ENCODE data around the gene AKAP5. TPM values are rescaled to one million over a fixed set of nuclear protein-coding genes. Genes with fewer than 3 reads are reported as not detected.
"Not testable (repeated sequence)": the region's sequence is repeated elsewhere in the genome, so short reads cannot be mapped to it uniquely, and the experiment has no call there.

The AKAP5 gene
- polyA plus RNA-seq, 4 donors: 1.4 to 9.8 (median 6.9) TPM

DNA sequence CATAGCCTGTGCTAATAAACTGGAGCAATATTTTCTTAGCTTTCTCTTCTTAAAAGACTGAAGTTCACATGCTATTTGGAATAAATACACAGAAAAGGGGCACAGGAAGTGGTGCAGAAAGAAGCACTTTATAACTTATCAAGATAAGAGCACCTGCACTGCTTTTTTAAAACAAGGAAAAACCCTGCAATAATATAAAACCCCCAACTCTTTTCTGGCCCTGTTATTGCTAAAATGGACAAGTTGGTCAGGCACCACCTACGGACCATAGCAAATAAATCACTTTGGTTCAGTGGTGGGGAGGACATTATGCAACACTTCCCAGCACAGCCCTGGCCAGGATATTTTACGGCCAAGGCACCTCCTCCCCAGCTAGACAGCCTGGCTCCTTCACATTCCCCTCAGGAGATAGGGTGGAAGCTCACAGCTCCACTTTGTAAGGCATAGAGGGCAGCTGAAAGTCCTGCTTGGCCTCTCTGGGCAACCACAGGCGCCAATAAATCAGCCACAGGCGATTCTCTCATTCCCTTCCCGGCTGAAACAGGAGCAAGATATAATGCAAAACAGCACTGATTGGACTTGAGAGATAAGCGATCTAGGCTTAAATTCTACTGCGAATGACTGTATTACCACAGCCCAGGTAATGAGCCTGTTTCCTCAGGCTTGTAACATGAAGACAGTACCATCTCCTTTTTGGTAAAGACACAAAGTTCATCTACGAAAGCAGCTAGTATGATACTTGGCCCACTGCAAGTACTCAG is 36.3 kb downstream of the AKAP5 start:
- no peak for DNase-seq (ENCODE audit: low read depth in 4 of 4, low spot score in 3 of 4)

DNA sequence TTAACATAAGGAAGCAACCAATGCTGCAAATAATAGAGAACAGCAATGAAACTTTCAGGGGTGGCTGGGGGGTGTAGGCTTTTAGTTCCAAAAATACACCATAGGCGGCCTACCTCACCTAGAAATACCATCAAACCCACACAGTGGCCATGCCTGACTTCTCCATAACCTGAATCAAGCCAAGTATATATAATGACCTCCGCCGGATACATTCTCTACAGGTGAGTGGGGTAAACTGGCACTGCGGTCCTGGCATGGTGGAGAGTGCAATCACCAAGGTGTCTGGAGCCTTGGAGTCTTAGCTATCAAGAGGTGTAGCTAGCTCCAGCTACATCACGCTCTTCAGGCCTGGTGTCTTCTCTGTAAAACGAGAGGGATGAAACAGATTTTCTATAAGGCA is 37.2 kb downstream of the AKAP5 start:
- DNase-seq (ENCODE audit: low read depth in 4 of 4, low spot score in 3 of 4): no peak

DNA sequence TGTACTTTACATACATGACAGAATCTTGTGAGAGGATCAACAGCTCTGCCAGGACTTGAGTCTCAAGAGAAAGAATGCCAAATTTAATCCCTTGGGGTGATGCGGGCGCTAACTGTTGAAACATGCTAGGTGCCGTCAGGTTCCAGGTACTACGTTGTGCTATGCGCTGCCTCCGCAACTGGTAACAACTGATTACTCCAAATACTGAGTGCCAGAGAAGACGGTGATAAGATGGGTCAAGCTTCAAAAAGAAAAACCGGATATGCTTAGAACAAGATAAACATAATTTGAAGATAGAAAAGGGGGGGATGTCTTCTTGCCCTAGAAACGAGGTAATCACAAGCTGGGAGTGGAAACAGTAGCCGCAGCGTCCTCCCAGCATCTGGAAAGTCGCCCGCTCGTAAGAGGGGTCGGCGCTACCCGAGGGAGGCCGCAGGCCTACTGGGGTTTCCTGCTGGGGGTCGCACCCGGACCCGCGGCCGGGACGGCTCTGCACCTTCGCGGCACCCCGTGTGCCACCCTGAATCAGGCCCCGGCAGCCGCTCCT is 37.7 kb downstream of the AKAP5 start:
- DNase-seq (ENCODE audit: low read depth in 4 of 4, low spot score in 3 of 4): peak in 1 of 4 donors; percentile 46

DNA sequence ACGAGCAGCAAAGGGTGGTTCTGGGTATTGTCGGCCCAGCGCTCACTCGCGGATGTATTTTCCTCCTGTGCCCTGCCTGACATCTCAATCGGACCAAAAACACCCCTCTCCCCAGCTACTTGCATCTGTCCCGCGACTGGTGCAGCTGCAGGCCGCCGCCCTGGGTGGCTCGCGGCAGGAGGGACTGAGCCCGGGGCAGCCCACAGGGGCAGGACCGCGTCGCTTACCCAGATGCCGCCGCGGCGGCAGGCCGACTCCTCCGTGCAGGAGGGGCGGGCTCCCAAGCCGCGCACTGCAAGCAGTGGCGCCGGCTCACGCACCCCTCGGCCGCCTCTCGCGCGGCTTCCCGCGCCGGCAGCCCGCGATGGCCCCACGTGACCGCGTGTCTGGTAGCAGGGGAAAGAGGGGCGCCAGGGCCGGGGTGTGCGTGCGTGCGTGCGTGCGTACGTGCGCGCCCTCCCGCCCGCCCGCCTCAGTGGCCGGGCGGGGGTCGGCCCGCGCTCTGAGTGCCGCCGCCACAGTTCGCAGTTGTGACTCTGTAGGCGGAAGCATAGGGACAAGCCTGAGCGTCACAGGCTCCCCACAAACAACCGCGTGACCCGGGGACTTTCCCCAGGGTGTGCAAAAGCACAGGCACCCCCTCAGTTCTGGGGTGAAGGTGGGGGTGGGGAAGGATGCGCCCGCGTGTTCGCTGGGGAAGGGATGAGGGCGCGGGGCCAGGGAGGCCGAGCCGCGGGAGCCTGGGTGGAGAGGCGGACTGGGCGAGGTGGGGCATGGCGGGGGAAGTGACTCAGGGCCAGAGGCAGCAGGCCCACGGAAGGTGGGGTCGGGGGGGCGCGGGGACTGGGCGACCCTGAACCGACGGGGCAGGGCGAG is 38.4 kb downstream of the AKAP5 start, which contains the start of gene ZBTB25:
Gene ZBTB25 (minus strand): TSS at position 405 of the 876 bp plus-strand sequence. CDS start 13,305 bp downstream, outside the sequence.
- peak; percentile 77 to 87 (median 84) for DNase-seq (ENCODE audit: low read depth in 4 of 4, low spot score in 3 of 4)

DNA sequence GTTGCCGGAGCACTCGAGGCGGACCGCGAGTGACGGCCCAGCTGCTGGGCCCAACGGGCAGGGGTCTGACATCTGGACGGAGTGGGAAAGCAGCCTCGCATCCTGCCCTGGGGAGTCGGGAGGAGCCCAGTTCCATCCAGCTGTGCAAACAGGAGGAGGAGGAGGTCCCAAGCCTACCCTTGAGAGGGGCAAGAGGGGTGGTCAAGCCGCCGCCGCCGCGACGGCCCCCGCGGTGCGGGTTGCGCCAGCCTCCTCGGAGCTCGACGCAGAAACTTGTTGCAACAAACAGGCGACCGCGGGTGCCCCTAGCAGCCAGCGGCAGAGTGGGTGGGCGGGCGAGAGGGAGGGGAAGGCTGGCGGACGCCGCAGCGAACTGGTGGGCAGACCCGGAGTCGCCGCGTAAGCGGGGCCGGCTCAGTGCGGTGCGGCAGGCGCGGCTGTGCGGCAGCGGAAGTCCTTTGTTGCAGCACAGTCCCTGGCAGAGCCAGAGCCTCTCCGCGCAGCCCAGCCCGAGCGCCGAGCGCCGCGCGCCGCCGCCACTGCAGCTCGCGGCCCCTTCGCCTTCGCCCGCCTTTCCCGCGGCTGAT is 39.1 kb downstream of the AKAP5 start, which contains the start of gene ZBTB1:
Gene ZBTB1 (plus strand): TSS at position 461 of the 587 bp plus-strand sequence. CDS start 16,735 bp downstream, outside the sequence.
- DNase-seq (ENCODE audit: low read depth in 4 of 4, low spot score in 3 of 4): peak; percentile 54 to 68 (median 65)

DNA sequence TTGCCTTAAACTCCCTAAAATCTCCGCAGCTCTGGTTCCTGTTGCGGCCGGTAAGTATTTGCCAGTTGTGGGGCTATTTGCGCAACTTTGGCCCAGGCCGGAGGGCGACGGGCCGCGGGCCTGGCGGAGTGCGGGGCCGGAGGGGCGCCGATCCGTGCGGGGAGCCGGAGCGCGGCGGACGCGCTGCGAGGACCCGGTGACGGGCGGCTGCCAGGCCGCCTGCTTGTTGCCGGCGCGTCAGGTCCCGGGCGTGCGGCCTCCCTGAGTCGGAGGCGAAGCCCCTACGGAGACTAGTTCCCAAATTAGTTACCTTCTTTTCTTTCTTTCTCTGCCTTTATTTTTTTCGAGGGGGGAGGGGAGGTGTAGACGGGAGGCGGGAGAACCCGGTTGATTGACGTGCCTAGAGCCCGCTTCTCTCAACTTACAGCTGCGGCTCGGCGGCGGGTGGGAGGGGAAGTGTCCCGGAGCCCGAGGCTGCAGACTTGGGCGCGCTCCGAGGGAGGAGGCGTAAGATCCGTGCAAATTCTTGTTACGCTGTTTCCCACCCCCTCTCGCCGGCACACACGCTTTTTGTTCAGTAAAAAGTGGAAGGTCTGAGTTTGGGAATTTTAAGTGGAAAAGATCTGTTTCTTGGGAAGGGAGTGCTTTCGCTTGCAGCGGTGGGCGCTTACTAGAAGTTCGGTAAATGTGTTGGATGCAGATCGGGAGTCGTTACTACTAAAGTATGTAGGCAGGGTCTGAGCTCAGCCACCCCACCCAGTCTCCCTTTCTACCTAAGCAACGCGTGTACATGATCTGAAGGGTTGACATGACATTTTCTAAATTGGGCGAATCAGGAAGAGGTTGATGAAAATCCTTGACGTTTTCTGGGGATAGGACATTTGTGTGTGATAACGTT is 39.8 kb downstream of the AKAP5 start:
- peak; percentile 82 to 87 (median 84) for DNase-seq (ENCODE audit: low read depth in 4 of 4, low spot score in 3 of 4)

DNA sequence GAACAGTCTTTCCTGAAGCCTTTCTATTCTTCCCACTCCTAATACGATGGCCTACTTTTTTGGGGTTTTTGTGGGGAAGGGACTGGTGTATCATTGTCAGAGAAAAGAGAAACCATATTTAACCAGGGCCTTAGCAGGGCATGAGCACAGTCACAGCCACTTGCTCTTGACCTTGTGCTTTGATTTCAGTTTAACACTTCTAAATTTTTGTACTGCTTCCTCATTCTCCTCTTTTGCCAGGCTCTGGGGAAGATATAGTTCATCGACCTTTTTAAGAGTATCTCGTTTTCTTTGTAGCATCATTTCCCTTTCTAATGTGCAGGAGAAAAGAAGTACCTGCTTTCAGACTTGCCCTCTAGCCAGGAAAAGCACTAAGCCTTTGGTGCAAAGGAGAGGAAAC is 41.4 kb downstream of the AKAP5 start:
- DNase-seq (ENCODE audit: low read depth in 4 of 4, low spot score in 3 of 4): no peak

DNA sequence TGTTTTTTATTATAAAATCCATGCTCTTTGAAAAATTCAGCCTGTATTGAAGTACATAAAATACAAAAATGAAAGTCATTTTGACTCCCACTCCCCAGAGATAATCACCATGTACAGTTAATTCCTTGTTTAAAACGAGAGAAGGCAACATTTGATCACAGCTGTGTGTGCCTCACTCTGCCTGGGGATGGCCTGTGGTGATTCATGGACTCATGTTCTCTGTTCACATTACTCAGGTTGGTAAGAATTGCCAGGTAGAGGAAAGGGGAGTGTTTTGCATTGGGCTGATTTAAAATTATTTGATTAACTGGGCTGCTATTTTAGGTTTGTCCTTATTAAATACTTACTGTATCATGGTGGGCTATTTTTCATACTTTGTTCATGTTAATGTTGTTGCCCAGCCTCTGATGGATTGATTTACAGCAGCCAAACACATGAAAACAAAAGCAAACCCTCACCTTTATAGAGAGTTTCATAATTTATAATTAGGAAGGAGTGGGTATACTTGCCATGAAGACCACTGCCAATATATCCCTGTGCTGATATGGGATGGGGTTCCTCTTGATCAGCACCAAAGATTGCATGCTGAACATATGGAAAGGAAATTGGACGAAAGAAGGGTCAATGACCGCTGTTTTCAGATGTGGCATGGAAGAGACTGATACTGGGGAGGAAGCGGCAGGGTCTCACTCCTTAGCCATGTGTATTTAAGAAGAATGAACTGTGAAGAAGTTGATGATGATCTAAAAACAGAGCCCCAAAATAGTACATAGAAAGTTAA is 42.3 kb downstream of the AKAP5 start:
- no peak for DNase-seq (ENCODE audit: low read depth in 4 of 4, low spot score in 3 of 4)

DNA sequence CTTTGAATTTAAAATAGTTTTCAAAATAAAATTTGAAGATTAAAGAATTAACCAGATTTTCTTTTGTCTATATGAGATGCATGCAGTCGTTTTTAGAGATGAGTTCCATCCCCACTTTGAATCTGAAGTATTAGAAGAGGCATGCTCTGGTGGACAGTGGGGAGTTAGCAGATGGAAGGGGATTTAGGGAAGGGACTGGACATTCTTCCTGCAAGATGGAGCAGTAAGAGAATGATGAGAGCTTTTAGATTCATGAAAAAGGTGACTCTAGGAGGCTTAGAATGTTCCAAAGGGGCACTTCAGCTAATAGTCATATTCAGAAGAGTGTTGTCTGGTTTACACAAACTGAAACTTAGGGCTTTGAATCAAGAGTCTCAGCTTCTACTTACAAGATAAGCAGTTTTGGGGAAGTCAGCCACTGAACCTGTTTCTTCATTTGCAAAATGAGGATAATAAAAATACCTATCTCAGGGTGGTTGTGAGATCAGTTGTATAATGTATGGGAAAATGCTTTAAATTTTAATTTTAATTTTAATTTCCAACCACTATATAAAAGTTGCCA is 43.0 kb downstream of the AKAP5 start:
- DNase-seq (ENCODE audit: low read depth in 4 of 4, low spot score in 3 of 4): no peak

DNA sequence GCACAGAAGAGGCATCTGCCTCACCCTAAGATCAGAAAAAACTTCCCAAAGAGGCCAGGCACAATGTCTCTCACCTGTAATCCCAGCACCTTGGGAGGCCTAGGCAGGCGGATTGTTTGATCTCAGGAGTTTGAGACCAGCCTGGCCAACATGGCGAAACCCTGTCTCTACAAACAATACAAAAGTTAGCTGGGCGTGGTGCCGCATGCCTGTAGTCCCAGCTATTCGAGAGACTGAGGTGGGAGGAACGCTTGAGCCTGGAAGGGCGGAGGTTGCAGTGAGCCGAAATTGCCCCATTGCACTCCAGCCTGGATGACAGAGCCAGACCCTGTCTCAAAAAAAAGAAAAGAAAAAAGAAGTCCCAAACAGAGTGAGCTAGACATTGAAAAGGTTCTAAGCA is 43.7 kb downstream of the AKAP5 start:
- no peak for DNase-seq (ENCODE audit: low read depth in 4 of 4, low spot score in 3 of 4)

DNA sequence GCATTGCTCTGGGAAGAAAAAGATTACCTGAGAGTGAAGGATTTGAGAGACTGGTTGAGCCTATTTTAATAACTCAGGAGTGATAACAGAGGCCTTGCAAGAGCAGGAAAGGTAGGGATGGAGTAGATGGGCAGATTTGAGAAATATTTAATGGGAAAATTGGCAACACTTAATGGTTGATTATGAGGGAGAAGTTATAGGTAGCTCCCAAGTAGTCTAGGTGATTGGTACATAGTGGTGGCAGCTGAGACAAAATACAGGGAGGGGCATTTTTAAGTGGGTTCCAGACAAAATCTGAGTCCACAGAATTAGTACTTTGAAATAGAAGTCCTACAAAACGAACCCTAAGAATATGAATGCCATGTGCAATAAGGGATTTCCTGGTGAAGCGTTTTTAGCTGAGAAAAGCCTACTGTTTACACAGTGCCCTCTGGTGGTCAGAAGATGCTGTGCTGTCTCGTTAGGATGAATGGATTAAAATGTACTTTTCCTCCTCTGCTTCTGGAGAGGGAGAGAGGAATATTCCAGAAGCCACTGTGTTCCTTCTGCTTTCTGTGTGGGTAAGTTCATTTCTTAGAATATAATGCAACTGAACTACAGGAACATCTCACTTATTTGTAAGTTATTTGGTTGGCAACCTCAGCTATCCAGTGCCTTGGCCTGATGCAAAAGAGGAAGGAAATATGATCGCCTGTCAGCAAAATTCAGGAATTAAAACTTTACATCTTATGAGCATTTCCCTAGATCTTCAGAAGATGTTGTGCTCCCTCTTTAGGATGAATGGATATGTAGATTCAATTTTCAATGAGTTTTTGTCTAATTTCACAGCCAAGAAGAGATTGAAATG is 45.7 kb downstream of the AKAP5 start:
- DNase-seq (ENCODE audit: low read depth in 4 of 4, low spot score in 3 of 4): peak in 3 of 4 donors; percentile 46 to 58 (median 54)

DNA sequence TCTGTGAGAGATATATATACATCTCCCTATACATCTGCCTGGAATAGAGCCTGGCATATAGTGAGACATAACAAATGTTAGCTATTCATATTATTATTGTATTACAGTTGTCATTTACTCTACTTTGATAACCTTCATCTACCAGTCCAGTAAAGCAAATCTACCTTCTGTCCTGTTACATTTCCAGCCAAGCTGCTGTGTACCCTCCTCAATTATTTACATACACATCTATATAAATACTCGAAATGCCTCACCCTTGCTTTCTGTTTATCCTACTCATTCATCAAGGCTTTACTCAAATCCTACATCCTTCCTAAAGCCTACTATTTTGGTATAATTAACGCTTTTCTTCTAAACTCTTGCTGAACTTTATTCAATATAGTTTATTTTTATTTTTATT is 48.0 kb downstream of the AKAP5 start:
- no peak for DNase-seq (ENCODE audit: low read depth in 4 of 4, low spot score in 3 of 4)

DNA sequence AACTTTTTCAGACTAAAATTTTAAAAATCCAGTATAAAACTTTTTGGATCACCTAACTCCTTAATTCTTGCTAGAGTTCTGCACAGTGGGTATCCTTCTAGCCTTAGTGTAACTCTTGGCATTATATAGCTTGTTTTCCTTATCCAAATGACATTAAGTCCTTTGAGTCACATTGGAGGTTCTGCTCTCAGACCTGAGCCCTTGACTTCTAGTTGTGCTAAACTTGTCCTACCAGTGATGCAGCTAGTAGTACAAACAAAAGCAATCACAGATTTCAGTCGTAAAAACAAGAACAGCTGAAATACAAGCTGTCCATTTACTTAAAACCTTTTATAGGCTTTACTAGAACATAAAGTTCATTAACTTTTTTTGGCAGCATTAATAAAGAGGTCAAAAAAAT is 49.8 kb downstream of the AKAP5 start:
- no peak for DNase-seq (ENCODE audit: low read depth in 4 of 4, low spot score in 3 of 4)

DNA sequence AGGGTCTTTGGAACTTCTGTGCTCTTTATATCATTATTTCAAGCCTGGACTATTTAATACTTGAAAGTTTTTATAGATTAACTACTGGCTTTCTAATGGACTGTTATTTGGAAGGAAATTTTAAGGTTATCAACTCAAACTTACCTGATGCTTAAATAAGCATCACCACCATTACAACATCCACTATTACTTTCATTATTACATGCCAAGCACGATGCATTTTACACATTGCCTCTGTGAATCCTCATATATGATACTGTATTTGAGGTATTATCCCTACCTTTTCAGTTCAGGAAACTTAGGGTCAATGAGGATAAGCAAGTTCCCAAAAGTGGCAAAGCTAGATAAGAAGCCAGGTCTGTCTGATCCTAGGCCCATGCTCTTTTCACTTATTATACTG is 51.7 kb downstream of the AKAP5 start:
- DNase-seq (ENCODE audit: low read depth in 4 of 4, low spot score in 3 of 4): no peak

DNA sequence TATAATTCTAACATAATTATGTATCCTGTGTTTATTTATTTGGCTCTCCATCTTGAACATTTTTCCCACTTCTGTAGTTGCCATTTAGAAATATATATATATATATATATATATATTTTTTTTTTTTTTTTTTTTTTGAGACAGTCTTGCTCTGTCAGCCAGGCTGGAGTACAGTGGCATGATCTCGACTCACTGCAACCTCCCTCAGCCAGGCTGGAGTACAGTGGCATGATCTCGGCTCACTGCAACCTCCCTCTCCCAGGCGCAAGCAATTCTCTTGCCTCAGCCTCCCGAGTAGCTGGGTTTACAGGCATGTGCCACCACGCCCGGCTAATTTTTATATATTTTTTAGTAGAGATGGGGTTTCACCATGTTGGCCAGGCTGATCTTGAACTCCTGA is 52.4 kb downstream of the AKAP5 start:
- not testable (repeated sequence) for DNase-seq (ENCODE audit: low read depth in 4 of 4, low spot score in 3 of 4)

DNA sequence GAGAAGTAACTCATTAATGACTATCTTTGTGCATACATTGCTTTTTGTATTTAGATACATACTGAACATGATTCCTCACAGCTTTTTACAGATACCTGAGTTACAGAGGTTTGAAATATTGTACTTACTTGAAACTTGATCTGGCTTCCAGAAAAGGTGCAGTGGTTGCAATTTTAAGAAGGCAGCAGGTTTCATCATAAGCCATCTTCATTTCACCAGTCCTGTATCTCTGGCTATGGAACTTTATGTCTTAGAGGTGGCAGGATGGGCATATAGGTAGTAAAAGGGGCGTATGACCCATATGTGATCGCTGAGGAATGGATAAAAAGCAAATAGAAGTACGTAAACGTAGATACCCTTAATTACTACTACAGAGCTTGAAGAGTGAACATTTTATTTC is 52.9 kb downstream of the AKAP5 start:
- DNase-seq (ENCODE audit: low read depth in 4 of 4, low spot score in 3 of 4): no peak

DNA sequence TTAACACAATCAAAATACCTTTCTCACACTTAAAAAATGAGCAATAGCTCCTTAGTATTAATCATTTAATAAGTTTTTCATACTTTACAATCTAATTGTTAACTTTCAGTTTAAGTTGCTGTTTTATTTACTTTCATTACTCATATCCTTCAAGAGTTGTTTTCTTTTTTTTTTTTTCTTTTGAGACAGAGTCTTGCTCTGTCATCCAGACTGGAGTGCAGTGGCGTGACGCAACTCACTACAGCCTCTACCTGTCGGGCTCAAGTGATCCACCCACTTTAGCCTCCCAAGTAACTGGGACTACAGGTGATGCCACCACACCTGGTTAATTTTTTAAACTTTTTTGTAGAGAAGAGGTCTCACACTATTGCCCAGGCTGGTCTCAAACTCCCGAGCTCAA is 55.4 kb downstream of the AKAP5 start:
- no peak for DNase-seq (ENCODE audit: low read depth in 4 of 4, low spot score in 3 of 4)

Measured in left renal pelvis (tissue), 4 donors.